Ovary (tissue), 9 donors: ENCODE data around the gene OR4K17. TPM values are rescaled to one million over a fixed set of nuclear protein-coding genes. Genes with fewer than 3 reads are reported as not detected.
"Not testable (repeated sequence)": the region's sequence is repeated elsewhere in the genome, so short reads cannot be mapped to it uniquely, and the experiment has no call there.

Experiments used
- DNase-seq, 5 donors: peaks; one replicate each; pipeline ENCODE4 v3.0.0-alpha.2; 2019 to 2020
- H3K27ac ChIP-seq, 2 donors: fragments of 200-600 bp; one replicate each; pipeline versions ENCODE4 v1.5.1 to v1.8.0; 2019 to 2022
- H3K27me3 ChIP-seq: fragments of 200-600 bp; one replicate; pipeline ENCODE4 v1.8.0; 2022
- H3K36me3 ChIP-seq: fragments of 200-600 bp; sonication (generic); one replicate; pipeline ENCODE4 v1.5.1; 2019
- H3K4me1 ChIP-seq: one replicate; pipeline ENCODE4 v1.8.1; 2013; ENCODE audit warnings: mild to moderate bottlenecking, moderate library complexity; ENCODE audit not compliant: insufficient read depth
- H3K4me3 ChIP-seq: fragments of 200-600 bp; sonication (generic); one replicate; pipeline ENCODE4 v1.5.1; 2017
- H3K9me3 ChIP-seq, 2 donors: fragments of 200-600 bp in 1 of 2; sonication (generic) in 1 of 2; one replicate each; pipeline versions ENCODE4 v1.5.1 to v1.8.1; 2013 to 2019; ENCODE audit warnings: mild to moderate bottlenecking in 1 of 2, moderate library complexity in 1 of 2
- CTCF ChIP-seq, 3 donors: fragments of 450-650 bp in 2 of 3; fragments of 200-600 bp in 1 of 3; IDR thresholded peaks; one replicate each; pipeline versions ENCODE4 v1.5.1 to v1.8.0; 2016 to 2022; ENCODE audit warnings: antibody characterized with exemption in 3 of 3, mild to moderate bottlenecking in 1 of 3
- EP300 ChIP-seq: sonication (generic); formaldehyde crosslinking; IDR thresholded peaks from one replicate; pipeline ENCODE4 v1.6.1; 2017; ENCODE audit warnings: antibody characterized with exemption
- POLR2A ChIP-seq: fragments of 450-650 bp; IDR thresholded peaks from one replicate; pipeline ENCODE4 v1.6.1; 2017; ENCODE audit warnings: antibody characterized with exemption, mild to moderate bottlenecking, moderate library complexity
- intact Hi-C, 4 donors: fragments of 100-400 bp; cut with DNase I; formaldehyde crosslinking; loops; one replicate each; pipeline versions ENCODE4 v1.11.0 to v1.15.1; 2022 to 2023
- polyA plus RNA-seq, 2 donors: library from polyadenylated mRNA; stranded (reverse); fragments of 200-250 nt in 1 of 2; fragments of 350-450 nt in 1 of 2; fragmentation: Illumina TruSeq in 1 of 2; extraction: RNeasy Lipid Tissue Mini Kit (QIAGEN cat#74804) in 1 of 2; gene quantifications; one replicate each; pipeline ENCODE4 v1.2.3, GENCODE V29; 2013 to 2014
- small RNA-seq: library from RNA; depleted of rRNA; stranded (forward); fragments of <200 nt; gene quantifications from one replicate; pipeline ENCODE3, GENCODE V24; 2016
- total RNA-seq, 7 donors: library from RNA; depleted of rRNA in 2 of 7; stranded (reverse); fragments of >200 nt in 2 of 7; fragmentation: NEBNext Ultra II Directional in 3 of 7; extraction: Animal tissue kit (Norgen Biotek cat#: 25700) in 3 of 7; gene quantifications; one replicate each; pipeline versions ENCODE4 v1.1.0 to v1.2.4, GENCODE V29; 2016 to 2023
- donor health status: DM: no; HTN: no; CAD: no; lungs with moderate emphysema.
- donor health status: DM: no; HTN: no; CAD: no.
- donor health status: Bipolar disorder and iron deficiency.
- donor health status: DM: yes; HTN: yes; CAD: no.
- donor health status: DM: no; HTN: no; CAD: no.
- donor health status: DM: yes; HTN: yes; CAD: no.

Gene OR4K17
- total and polyA plus RNA-seq, 9 donors, result not detected

DNA sequence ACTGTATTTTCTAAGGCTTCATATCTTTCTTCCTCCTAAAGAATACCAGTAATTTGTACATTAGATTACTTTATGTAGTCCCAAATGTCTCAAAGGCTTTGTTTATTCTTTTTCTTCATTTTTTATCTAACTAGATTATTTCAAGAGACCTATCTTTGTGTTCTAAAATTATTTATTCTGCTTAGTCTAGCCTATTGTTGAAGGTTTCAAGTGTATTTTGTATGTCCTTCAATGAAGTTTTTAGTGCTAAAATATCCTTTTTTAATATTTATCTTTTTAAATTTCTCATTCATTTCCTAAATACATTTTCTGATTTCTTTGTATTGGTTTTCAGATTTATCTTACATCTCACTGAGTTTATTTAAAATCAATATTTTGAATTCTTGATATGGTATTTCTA is 53.9 kb downstream of the OR4K17 start:
- intact Hi-C loops, result no loop called here
- H3K27me3 ChIP-seq, result no peaks in the 10 kb centered on the region
- no peak for DNase-seq
- H3K4me1 ChIP-seq, result no peaks in the 10 kb centered on the region
- TF ChIP-seq POLR2A (no peak), CTCF (IDR thresholded peaks at IDR 0.05) (no peak), EP300 (no peak)
- no peak overlapping the region for H3K4me3 ChIP-seq
- H3K9me3 ChIP-seq, result no peaks in the 10 kb centered on the region
- H3K36me3 ChIP-seq, result no peaks in the 10 kb centered on the region
- H3K27ac ChIP-seq, result no peak overlapping the region

DNA sequence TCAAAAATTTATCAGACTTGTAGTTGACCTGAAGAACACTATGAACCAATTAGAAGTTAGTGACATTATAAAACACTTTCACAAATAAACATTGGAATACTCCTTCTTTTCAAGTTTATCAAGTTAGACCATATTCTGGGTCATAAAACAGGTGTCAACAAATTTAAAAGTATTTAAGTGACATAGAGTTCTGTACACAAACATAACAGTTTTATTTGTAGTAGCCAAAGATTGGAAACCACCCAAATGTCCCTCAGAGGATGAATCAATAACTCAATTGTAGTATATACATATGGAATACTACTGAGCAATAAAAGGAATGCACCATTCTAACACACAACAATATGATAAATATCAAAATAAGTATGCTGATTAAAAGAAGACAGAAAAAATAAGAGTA is 56.6 kb downstream of the OR4K17 start:
- Histone ChIP-seq H3K4me1 (no peaks in the 10 kb centered on the region), H3K4me3 (no peak overlapping the region), H3K9me3 (no peaks in the 10 kb centered on the region), H3K36me3 (no peaks in the 10 kb centered on the region), H3K27ac (no peak overlapping the region), H3K27me3 (no peaks in the 10 kb centered on the region)
- intact Hi-C loops, result no loop called here
- no peak for TF ChIP-seq EP300
- no peak for TF ChIP-seq CTCF (IDR thresholded peaks at IDR 0.05)
- DNase-seq, result no peak

- H3K4me3 ChIP-seq, H3K36me3 ChIP-seq, H3K9me3 ChIP-seq, intact Hi-C loops, DNase-seq, H3K27ac ChIP-seq, H3K27me3 ChIP-seq, H3K4me1 ChIP-seq: not testable (repeated sequence)
These were observed 59.3 kb downstream of the OR4K17 start for GRCh38 chr14:20169852-20170251.

Small RNA genes lying within 50 kb of the gene (small RNA-seq; reads per million reads assigned to genes)
- gene RNA5SP380, result not detected

Other genes starting within 250 kb of the OR4K17 start
- gene OR4K2, start 235.6 kb upstream of the OR4K17 start, total RNA-seq, result not detected
- gene OR4K2, start 235.6 kb upstream of the OR4K17 start, polyA plus RNA-seq, result not detected
- not detected for gene OR4K5, start 190.1 kb upstream of the OR4K17 start, total RNA-seq
- gene OR4K5, start 190.1 kb upstream of the OR4K17 start, polyA plus RNA-seq, result not detected
- gene OR4K1, start 179.8 kb upstream of the OR4K17 start, total RNA-seq, result not detected
- not detected for gene OR4K1, start 179.8 kb upstream of the OR4K17 start, polyA plus RNA-seq
- gene OR4K15, start 135.1 kb upstream of the OR4K17 start, total RNA-seq, result not detected
- gene OR4K15, start 135.1 kb upstream of the OR4K17 start, polyA plus RNA-seq, result not detected
- not detected for gene OR4Q2, start 108.6 kb upstream of the OR4K17 start, total RNA-seq
- gene OR4Q2, start 108.6 kb upstream of the OR4K17 start, polyA plus RNA-seq, result not detected
- gene OR4K14, start 91.4 kb upstream of the OR4K17 start, total RNA-seq, result not detected
- not detected for gene OR4K14, start 91.4 kb upstream of the OR4K17 start, polyA plus RNA-seq
- gene OR4K13, start 74.7 kb upstream of the OR4K17 start, total RNA-seq, result not detected
- gene OR4K13, start 74.7 kb upstream of the OR4K17 start, polyA plus RNA-seq, result not detected
- not detected for gene OR4L1, start 50.7 kb upstream of the OR4K17 start, total RNA-seq
- not detected for gene OR4L1, start 50.7 kb upstream of the OR4K17 start, polyA plus RNA-seq
- not detected for gene OR4N5, start 28.1 kb downstream of the OR4K17 start, total RNA-seq
- not detected for gene OR4N5, start 28.1 kb downstream of the OR4K17 start, polyA plus RNA-seq
- gene OR11G2, start 80.2 kb downstream of the OR4K17 start, total RNA-seq, result not detected
- not detected for gene OR11G2, start 80.2 kb downstream of the OR4K17 start, polyA plus RNA-seq
- gene OR11H6, start 113.0 kb downstream of the OR4K17 start, total RNA-seq, result not detected
- not detected for gene OR11H6, start 113.0 kb downstream of the OR4K17 start, polyA plus RNA-seq
- not detected for gene OR11H7, start 118.2 kb downstream of the OR4K17 start, total RNA-seq
- gene OR11H7, start 118.2 kb downstream of the OR4K17 start, polyA plus RNA-seq, result not detected
- gene OR11H4, start 128.5 kb downstream of the OR4K17 start, total RNA-seq, result not detected
- not detected for gene OR11H4, start 128.5 kb downstream of the OR4K17 start, polyA plus RNA-seq
- 10 to 100 TPM in 6 of 7 donors, 1 to 10 TPM in 1; 9.4 to 22.0 (median 17.1) TPM for gene TTC5, start 195.2 kb downstream of the OR4K17 start, total RNA-seq
- 10 to 100 TPM in 1 of 2 donors, 1 to 10 TPM in 1; 7.9 to 14.2 TPM for gene TTC5, start 195.2 kb downstream of the OR4K17 start, polyA plus RNA-seq
- 100 to 1,000 TPM in 2 of 7 donors, 10 to 100 TPM in 5; 57.1 to 140 (median 85.6) TPM for gene CCNB1IP1, start 222.5 kb downstream of the OR4K17 start, total RNA-seq
- gene CCNB1IP1, start 222.5 kb downstream of the OR4K17 start, polyA plus RNA-seq, result 100 to 1,000 TPM; 104 to 150 TPM
- gene PARP2, start 232.9 kb downstream of the OR4K17 start, total RNA-seq, result 10 to 100 TPM in 5 of 7 donors, 1 to 10 TPM in 2; 7.1 to 25.6 (median 22.8) TPM
- 10 to 100 TPM; 16.5 to 38.7 TPM for gene PARP2, start 232.9 kb downstream of the OR4K17 start, polyA plus RNA-seq